Fibroblast of skin of scalp (primary cell): ENCODE results near the gene C22orf23. TPM values are rescaled to one million over a fixed set of nuclear protein-coding genes. Genes with fewer than 3 reads are reported as not detected.

ENCODE experiments used
- DNase-seq: peaks from one replicate; pipeline ENCODE4 v3.0.0-alpha.2; 2013
- polyA plus RNA-seq, 2 experiments: library from polyadenylated mRNA; unstranded; fragments of 120-200 nt; gene quantifications; one replicate each; pipeline ENCODE4 v1.2.1, GENCODE V29; 2013; ENCODE audit not compliant: insufficient read length in 2 of 2

C22orf23 gene
- 9.8 TPM for polyA plus RNA-seq (2013, experiment 1 of 2; ENCODE audit: insufficient read length)
- 7.9 TPM for polyA plus RNA-seq (2013, experiment 2 of 2; ENCODE audit: insufficient read length)

GRCh38 chr22:37953437-37954179 is at the start of gene C22orf23, which contains the start of gene POLR2F:
TSS of gene C22orf23 (minus strand) at chr22:37953601. CDS start at chr22:37953149, 452 bp downstream.
TSS of gene POLR2F (plus strand) at chr22:37953699. CDS start at chr22:37953788, 89 bp downstream.
- peak; percentile 94 for DNase-seq

DNA sequence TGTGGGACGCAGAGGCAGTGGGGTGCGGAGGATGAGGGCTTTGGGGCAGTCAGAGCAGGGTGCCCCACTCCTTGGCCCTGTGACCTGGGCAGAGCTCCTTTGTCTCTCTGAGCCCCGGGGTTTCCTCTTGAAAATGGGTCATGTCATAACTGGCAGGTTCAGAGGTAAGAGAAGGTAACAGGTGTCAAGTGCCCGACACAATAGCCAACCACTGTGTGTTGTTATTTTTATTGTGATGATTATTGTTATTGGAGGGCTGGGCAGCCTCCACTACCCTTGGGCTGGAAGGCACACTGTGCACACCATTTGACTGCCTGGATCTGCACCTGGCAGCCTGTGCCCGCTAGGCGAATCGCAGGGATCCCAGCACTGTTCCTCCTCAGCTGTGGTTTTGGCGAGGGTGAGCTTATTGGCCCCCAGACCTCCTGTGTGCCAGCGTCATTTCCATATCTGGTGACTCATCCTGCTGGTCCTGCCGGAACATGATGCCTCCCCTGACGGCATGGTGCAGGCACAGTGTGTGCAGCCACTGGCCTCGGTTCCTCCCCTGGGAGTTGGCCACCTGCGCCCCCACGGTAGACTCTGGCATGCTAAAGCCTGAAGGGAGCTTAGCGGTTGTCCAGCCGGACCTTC is 46.4 kb upstream of the C22orf23 start:
- DNase-seq: peak; percentile 28

- no peak for DNase-seq
Measured at GRCh38 chr22:37999236-37999635, 45.8 kb upstream of the C22orf23 start.

DNA sequence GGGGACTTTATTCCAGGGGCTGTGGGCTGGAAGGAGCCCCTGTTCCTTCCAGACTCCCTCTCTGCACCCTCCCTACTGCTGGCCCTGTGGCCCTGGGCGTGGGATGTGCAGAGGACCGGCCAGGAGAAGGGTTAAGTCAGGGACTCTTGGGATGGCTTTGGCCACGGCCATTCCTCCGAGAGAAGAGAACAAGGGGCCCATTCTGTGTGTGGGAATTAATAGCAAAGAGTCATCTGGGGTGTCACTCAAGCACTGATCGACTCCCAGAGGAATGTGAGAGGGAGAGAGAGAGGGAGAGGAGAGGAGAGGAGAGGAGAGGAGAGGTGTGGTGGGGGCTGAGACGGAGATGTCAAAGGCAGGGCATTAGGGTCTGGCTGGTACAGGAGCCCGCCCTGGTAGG is 45.1 kb upstream of the C22orf23 start:
- no peak for DNase-seq

- no peak for DNase-seq
Measured at GRCh38 chr22:37996515-37997246, 43.3 kb upstream of the C22orf23 start.

- no peak for DNase-seq
Measured at GRCh38 chr22:37996079-37996478, 42.7 kb upstream of the C22orf23 start.

DNA sequence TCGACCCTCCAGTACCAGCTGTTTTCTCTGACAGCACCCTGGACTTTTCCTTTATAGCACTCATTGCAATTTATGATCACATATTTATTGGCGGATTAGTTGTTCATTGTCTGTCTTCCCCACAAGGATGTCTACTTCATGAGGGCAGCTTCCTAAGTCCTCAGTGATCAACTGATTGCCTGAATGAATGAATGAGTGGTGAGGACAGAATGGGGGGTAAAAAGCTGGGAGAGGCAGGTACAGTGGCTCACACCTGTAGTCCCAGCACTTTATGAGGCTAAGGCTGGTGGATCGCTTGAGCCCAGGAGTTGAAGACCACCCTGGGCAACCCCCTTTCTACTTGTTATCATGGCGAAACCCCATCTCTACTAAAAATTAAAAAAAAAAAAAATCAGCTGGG is 42.1 kb upstream of the C22orf23 start:
- no peak for DNase-seq

DNA sequence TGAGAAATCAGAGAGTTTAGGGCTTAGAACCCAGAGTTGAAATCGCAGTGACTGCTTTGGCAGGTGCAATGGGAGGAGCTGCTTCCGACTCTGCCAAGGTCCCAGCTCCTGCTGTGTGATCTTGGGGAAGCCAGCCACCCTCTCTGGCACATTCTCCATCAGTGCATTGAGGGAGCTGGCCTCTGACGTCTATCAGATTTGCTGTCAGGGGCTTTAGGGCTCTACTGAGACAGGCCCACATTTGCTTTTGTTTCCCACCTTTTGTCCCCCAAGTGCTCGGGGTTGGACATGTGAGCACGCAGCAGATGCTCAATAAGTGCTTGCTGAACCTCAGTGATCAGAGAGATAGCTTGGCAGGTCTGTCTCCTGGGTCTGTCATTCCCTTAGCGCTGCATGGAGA is 41.6 kb upstream of the C22orf23 start:
- no peak for DNase-seq

DNA sequence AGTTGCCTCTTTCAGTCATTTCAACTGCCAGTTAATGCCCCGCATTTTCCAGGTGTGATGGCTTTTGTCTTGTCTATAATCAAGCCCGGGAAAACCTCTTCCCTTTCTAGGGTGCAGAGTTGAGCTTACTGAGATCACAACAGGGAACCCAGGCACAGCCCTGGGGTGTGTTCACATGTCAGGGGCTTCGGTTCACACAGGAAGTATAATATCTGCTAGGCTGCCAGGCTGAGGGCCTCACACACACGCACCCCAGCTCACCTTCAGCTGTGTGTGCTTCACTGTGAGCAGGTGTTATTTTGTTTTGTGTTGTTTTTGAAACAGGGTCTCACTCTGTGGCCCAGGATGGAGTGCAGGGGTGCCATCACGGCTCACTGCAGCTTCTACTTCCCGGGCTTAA is 40.6 kb upstream of the C22orf23 start:
- no peak for DNase-seq

- no peak for DNase-seq
Measured at GRCh38 chr22:37991731-37992442, 38.5 kb upstream of the C22orf23 start.

DNA sequence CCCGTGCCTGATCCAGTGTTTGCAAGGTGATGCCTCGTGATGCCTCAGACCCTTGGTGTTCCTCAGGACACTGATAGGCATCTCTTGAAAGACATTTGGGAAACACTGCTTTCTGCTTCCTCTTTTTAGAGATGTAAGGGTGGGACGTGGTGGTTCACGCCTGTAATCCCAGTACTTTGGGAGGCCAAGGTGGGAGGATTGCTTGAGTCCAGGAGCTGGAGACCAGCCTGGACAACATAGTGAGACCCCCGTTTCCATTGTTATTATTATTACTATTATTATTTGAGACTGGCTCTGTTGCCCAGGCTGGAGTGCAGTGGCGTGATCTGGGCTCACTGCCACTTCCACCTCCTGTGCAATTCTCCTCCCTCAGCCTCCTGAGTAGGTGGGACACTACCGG is 37.5 kb upstream of the C22orf23 start:
- DNase-seq: no peak

GRCh38 chr22:37990301-37990700 is 36.9 kb upstream of the C22orf23 start:
- DNase-seq: no peak

DNA sequence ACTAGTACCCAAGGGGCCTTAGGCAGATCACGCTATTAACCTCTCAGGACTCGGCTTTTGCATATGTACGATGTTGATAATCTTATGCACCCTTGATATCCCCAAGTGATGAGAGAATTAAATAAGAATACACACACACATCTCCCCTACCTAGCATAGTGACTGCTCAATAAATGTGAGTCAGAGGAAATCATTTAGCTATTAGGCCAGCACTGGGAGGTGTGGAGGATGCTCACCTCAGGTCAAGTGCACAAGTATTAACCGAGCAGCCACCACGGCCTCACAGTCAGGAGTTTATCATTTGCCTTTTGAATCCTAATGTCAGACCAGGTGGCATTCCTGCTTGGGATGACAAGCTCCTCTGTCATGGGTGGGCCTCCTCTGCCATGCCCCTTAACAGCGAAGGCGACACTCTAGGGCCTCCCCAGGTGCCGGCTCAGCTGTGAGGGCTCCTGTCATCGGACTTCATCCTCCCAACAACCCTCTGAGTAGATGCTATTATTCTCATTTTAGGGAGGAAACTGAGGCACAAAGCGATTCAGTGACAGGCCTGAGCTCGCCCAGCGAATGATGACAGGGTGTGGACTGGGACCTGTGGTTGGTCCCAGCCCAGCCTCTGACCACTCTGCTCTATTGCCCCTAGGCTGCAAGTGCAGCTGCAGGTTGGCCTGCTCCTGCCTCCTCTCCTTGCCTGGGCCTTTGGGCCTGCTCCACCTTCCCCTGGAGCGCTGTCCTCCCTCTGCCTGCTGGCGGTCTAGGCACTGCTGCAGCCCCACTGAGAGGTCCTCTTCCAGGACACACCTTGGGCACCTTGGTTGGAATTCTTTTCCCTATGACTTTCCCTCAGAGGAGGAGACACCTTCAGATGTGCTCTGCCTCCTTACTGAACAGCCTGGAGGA is 36.0 kb upstream of the C22orf23 start:
- DNase-seq: no peak

- DNase-seq: no peak
Measured at GRCh38 chr22:37986371-37986770, 33.0 kb upstream of the C22orf23 start.

GRCh38 chr22:37985751-37986281 is 32.4 kb upstream of the C22orf23 start:
- no peak for DNase-seq

- no peak for DNase-seq
Measured at GRCh38 chr22:37985050-37985585, 31.7 kb upstream of the C22orf23 start.

GRCh38 chr22:37983860-37984791 is 30.7 kb upstream of the C22orf23 start, which contains the start of gene SOX10:
TSS of gene SOX10 (minus strand) at chr22:37984555. CDS start at chr22:37983784, 771 bp downstream.
- no peak for DNase-seq

DNA sequence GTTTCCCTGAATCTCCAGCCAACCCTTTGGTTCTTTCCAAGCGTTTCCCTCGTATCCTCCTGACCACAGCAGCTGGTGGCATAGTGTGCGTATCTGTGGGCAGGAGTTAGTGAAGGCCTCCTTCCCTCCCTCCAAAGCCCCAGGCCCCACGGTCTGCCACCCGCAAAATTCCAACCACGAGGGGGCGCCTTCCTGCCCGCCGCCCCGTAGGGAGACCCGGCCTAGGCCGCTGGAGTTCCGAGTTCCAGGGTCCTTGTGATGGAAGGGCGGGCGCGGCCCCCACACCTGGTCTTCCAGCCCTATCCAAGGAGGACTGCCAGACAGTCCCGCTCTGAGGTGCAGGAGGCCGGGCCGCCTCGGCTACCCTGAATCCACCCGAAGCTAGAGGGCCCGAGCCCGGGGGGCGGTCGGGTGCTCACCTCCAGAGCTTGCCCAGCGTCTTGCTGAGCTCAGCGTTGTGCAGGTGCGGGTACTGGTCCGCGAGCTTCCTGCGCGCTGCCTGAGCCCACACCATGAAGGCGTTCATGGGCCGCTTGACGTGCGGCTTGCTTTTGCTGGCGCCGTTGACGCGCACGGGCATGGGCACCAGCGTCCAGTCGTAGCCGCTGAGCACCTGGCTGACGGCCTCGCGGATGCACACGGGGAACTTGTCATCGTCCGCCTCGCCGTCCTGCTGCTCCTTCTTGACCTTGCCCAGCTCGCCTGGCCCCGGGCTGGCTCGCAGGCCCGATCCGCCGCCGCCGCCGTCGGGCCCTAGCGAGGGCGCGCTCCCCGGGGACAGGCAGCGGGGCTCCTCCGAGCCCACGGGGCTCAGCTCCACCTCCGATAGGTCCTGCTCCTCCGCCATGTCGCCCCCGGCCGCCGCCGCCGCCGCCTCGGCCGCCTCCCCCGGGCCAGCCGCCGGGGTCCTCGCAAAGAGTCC is 29.8 kb upstream of the C22orf23 start:
- no peak for DNase-seq
